Retina (tissue), 1 donor: ENCODE measurements around the gene HPSE2.
"Not testable (repeated sequence)": the region's sequence is repeated elsewhere in the genome, so short reads cannot be mapped to it uniquely, and the experiment has no call there.

Source experiments
- DNase-seq: peaks from one replicate; pipeline ENCODE4 v3.0.0-alpha.2; 2016

Gene HPSE2

GRCh38 chr10:98609265-98609664 is 626.4 kb downstream of the HPSE2 start:
- DNase-seq = no peak

GRCh38 chr10:98608411-98608810 is 627.2 kb downstream of the HPSE2 start:
- no peak for DNase-seq

- DNase-seq = no peak
Measured at GRCh38 chr10:98602224-98602623, 633.4 kb downstream of the HPSE2 start.

- DNase-seq = no peak
Measured at GRCh38 chr10:98599032-98599610, 636.5 kb downstream of the HPSE2 start.

DNA sequence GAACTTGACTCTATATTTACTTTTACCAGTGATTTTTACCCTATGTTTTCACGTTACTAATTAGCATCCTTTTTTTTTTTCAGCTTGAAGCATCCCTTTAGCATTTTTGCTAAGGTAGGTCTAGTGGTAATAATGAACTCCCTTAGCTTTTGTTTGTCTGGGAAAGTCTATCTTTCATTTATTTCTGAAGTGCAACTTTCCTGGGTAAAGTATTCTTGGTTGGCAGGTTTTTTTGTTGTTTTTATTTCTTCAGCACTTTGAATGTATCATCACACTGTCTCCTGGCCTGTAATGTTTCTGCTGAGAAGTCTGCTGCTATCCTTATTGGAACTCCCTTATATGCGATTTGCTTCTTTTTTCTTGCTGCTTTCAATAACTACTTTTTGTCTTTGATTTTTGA is 639.2 kb downstream of the HPSE2 start:
- DNase-seq = no peak

- no peak for DNase-seq
Measured at GRCh38 chr10:98589691-98590090, 646.0 kb downstream of the HPSE2 start.

DNA sequence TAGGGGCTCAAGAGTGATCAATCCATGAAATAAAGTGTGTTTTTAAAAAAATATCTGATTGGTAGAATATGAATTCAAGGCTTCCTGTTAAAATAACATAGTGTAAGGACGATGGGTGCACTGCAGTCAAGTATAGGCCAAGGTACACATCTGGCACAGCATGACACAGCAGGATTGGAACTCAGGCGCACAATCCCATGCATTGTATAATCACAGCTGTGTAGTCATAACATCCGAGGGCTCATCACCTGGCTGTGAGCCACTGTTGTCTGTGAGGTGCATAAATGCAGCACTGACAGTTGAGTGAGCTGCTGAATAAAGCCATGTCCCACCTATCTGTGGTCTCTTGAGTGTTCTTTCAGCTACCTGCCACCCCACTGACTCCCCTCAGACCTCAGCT is 646.6 kb downstream of the HPSE2 start:
- no peak for DNase-seq

GRCh38 chr10:98587156-98587837 is 648.4 kb downstream of the HPSE2 start:
- DNase-seq = no peak

DNA sequence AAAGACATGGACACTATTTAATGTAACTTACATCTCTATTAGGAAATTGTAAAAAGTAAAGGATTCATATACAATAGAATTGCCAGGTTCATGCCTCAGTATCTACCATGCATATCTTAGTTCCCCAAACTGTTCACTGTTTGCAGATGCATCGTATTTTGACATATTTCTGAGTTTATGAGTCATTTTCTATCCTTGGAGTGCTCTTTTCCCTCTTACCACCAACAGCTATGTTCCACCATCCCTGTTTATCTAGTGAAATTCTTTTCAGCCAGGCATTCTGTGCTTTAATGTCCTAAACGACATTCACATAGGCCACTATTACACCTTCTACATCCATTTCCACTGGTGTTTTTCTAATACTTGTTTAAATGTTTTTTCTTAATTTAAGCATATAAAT is 649.6 kb downstream of the HPSE2 start:
- DNase-seq = no peak

DNA sequence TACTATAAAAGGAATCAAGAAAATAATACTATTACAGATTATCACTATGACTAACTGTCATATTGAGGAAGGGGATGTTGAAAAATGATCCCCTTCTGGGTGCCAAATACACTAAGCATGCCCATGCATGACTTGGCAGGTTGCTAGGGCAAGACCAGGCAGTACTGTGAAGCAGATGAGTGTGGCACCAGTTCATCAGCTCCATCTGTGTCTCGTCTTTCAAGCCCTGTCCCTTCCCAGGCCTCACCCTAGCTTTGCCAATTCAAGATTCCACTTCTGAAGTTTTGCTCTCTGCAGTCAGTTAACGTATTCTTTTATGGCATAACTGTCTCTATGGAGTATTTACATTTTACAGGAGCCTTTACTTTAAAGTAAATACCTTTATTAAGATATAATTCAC is 653.3 kb downstream of the HPSE2 start:
- DNase-seq = no peak

- DNase-seq = no peak
Measured at GRCh38 chr10:98577578-98577977, 658.1 kb downstream of the HPSE2 start.

DNA sequence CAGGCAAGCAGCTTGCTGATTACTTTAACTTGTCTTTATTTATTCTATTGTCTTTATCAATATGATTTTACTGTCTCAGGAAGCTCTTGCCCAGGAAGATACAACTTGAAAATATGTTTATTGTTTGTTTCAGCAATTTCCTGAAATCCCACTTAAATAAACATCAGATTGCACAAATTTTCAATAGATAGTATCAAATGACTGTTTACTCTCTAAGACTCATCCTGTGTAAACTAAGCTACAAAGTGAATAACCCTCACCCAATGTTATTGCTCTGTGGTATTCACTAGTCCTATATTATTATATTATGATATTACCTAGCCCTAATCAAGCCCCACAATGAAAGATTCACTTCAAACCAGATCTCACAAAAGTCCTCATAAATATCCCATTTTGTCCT is 658.5 kb downstream of the HPSE2 start:
- DNase-seq = no peak

GRCh38 chr10:98576096-98576495 is 659.6 kb downstream of the HPSE2 start:
- no peak for DNase-seq

DNA sequence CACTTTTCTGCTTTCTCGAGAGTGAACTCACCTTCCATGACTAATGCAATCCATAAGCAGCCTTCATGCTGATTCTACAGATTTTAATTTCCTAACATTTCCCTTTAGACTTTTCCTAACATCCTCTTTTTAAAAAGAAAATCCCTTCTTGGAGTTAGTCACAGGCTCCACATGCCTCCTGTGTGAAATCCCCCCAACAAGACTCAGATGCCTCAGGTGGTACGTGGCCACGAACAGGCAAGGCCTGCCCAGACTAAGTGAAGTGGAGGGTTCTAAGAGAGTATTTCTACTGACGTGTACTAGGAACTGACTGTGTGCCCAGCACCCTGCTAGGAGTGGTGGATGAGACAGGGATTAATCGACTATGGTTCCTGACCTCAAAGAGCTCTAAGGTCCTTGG is 663.1 kb downstream of the HPSE2 start:
- no peak for DNase-seq

GRCh38 chr10:98570834-98571233 is 664.8 kb downstream of the HPSE2 start:
- no peak for DNase-seq

GRCh38 chr10:98569853-98570252 is 665.8 kb downstream of the HPSE2 start:
- no peak for DNase-seq

GRCh38 chr10:98568551-98568950 is 667.1 kb downstream of the HPSE2 start:
- no peak for DNase-seq

GRCh38 chr10:98567391-98568133 is 668.1 kb downstream of the HPSE2 start:
- DNase-seq = no peak

DNA sequence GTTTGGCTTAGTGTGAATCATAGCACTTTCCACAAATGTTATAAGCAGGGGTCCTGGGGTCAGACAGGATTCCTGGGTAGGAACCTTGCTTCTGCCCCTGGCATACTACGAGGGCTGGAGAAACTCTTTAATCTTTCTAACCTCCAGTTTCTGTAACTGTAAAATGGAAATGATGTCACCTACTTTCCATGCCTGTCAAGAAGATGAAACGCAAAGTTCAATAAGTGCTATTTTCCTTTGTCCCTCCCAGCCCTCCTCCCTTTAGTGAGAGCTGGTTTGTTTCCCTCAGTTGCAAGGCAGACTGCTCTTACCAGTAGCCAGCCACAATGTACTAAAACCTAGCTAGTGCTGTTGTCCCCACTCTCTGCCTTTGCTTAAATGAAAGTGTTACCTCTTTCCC is 671.8 kb downstream of the HPSE2 start:
- DNase-seq = no peak

DNA sequence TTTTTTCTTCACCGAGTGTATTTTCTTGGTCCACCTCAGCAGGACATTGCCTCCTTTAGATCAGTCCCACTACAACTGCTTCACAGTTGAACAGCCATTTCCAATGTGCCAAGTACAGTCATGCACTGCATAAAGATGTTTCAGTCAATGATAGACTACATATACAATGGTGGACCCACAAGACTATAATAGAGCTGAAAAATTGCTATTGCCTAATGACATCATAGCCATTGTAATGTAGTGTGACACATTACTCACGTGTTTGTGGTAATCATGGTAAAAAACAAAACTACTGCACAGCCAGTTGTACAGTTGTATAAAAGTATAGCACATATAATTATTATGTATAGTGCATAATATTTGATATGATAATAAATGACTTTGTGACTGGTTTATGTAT is 675.1 kb downstream of the HPSE2 start:
- no peak for DNase-seq

GRCh38 chr10:98556061-98556460 is 679.6 kb downstream of the HPSE2 start:
- no peak for DNase-seq

DNA sequence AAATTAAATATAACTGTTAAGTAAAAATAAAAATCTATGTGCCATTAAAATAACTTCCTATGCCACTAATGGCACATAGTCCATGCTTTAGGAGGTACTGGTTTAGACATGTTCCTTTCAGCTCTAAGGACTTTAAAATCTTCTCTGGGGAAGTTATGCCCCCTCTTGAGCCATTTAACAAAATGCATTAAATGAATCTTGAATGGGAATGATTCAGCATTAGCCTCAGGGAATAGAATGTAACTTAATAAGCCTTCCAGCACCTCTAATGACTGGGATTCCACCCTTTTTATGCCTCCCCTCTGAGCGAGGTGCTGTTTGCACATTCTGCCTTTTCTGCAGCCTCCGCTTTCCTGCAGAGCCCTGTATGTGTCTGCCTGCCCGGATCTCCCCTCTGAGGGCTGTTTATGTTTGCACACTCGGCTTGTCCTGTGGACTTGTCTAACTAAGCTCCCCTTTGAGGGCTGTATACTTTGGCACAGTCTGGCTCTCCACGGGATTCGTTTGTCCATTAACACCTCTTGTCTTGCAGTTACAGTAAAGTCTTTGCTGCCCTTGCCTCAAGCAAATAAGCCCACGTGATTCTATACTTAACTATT is 680.5 kb downstream of the HPSE2 start:
- DNase-seq = peak; percentile 17

- DNase-seq = not testable (repeated sequence)
Measured at GRCh38 chr10:98541561-98541960, 694.1 kb downstream of the HPSE2 start.

DNA sequence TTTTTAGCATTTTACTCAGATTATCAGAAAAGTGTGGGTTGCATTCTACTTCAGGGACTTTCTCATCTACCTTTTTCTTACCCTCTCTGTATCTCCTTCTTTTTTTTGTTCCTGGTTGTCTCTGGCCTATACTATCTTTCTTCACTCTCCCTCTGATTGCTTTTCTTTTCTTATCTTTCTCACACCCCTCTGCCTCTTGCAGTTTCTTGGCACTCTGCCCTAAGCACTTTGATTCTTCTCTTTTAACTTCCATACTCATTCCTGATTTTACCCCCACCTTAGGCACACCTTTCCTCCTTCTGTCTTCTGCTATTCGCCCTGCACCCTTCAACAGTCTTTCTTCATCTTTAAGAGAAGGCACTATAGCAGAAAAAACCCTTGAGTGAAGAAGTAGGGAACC is 696.1 kb downstream of the HPSE2 start:
- DNase-seq = no peak
